Measurements from ENCODE around the gene PAX5.

DNA sequence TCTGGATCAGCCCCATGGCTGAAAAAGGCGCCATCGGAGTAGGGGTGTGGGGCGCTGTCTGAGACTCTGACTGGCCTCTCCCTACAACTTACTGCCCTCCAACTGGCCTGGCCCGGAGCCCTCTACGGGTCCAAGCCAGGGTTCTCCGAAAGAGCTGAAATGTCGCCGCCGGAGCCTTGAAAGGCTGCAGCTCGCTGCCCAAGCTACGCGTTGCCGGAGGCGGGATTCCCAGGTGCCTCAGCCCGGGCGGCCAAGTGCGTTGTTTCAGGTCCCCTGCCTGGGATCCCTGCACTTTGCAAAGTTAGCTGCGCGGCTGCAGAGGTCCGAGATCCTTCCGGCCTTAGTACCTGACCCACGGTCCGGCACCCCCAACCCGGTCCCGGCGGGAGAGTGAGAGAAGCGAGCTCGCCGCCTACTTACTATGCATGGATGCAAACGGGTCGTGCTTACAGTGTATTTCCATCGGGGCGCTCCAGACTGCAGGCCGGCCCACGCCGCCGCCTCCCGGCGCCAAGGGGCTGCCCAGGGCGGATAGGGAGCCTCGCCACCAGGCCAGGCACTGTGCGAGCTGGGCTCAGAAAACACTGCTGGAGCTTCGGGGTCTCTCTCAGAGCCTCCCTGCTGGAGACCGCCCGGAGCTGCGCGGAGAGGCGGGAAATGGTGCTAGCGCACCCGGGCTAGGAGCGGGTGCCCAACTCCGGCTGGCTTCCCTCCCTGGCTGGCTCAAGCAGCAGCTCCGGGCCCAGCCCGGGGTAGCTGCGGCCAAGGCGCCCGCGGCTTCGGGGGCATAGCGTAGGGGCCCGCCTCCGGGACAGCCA, 7.7 kb downstream of the PAX5 start:
- no peak for TF ChIP-seq TCF12 (IDR thresholded peaks at IDR 0.05)
- no peak for TF ChIP-seq TAF1 (IDR thresholded peaks at IDR 0.05; ENCODE audit: borderline replicate concordance, low read depth, low read length)
- TF ChIP-seq CHD2 (IDR thresholded peaks at IDR 0.05; ENCODE audit: low read length, partially characterized antibody) = no peak
- TF ChIP-seq RAD21 (IDR thresholded peaks at IDR 0.05; ENCODE audit: low read length) = no peak
- TF ChIP-seq CTCF (IDR thresholded peaks at IDR 0.05) = no peak
- no peak for TF ChIP-seq RFX5 (IDR thresholded peaks at IDR 0.05; ENCODE audit: low read length)
- TF ChIP-seq, protein P1, sequence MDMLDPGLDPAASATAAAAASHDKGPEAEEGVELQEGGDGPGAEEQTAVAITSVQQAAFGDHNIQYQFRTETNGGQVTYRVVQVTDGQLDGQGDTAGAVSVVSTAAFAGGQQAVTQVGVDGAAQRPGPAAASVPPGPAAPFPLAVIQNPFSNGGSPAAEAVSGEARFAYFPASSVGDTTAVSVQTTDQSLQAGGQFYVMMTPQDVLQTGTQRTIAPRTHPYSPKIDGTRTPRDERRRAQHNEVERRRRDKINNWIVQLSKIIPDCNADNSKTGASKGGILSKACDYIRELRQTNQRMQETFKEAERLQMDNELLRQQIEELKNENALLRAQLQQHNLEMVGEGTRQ (IDR thresholded peaks at IDR 0.05; ENCODE audit: borderline replicate concordance, low read depth, low read length) = no peak
- no peak for TF ChIP-seq POLR2AphosphoS5 (IDR thresholded peaks at IDR 0.05; ENCODE audit: low read depth, low read length)
- TF ChIP-seq, protein P2, sequence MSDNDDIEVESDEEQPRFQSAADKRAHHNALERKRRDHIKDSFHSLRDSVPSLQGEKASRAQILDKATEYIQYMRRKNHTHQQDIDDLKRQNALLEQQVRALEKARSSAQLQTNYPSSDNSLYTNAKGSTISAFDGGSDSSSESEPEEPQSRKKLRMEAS (IDR thresholded peaks at IDR 0.05; ENCODE audit: low read depth) = no peak
- TF ChIP-seq EP300 (IDR thresholded peaks at IDR 0.05; ENCODE audit: borderline replicate concordance in 1 of 2, low read depth in 1 of 2, low read length in 1 of 2) = no peak
- TF ChIP-seq EZH2phosphoT487 (IDR thresholded peaks at IDR 0.05; ENCODE audit: borderline replicate concordance, low read depth) = no peak; the same call in 1 of the 2 replicates
- TF ChIP-seq, protein P3, sequence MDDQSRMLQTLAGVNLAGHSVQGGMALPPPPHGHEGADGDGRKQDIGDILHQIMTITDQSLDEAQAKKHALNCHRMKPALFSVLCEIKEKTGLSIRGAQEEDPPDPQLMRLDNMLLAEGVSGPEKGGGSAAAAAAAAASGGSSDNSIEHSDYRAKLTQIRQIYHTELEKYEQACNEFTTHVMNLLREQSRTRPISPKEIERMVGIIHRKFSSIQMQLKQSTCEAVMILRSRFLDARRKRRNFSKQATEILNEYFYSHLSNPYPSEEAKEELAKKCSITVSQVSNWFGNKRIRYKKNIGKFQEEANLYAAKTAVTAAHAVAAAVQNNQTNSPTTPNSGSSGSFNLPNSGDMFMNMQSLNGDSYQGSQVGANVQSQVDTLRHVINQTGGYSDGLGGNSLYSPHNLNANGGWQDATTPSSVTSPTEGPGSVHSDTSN (IDR thresholded peaks at IDR 0.05) = no peak
- no peak for TF ChIP-seq SMC3 (IDR thresholded peaks at IDR 0.05; ENCODE audit: low read depth, low read length)
- no peak for TF ChIP-seq YY1 (IDR thresholded peaks at IDR 0.05; ENCODE audit: low read depth)
